ENCODE measurements around the gene GJA1.

The GJA1 gene

GRCh38 chr6:121482751-121483150, 47.3 kb downstream of the GJA1 start:
- no peak for DNase-seq (ENCODE audit: low spot score)

- DNase-seq (ENCODE audit: low spot score), result no peak
Measured at GRCh38 chr6:121485359-121485811, 49.9 kb downstream of the GJA1 start.

- no peak for DNase-seq (ENCODE audit: low spot score)
Measured at GRCh38 chr6:121491576-121491975, 56.1 kb downstream of the GJA1 start.

GRCh38 chr6:121492536-121492935, 57.1 kb downstream of the GJA1 start:
- no peak for DNase-seq (ENCODE audit: low spot score)

- no peak for DNase-seq (ENCODE audit: low spot score)
Measured at GRCh38 chr6:121497970-121498375, 62.5 kb downstream of the GJA1 start.

- no peak for DNase-seq (ENCODE audit: low spot score)
Measured at GRCh38 chr6:121498481-121499276, 63.2 kb downstream of the GJA1 start.

All from pons (tissue), 1 donor.